HS-27A (cell line): ENCODE results near the gene ENGASE.
"Not testable (repeated sequence)": the region's sequence is repeated elsewhere in the genome, so short reads cannot be mapped to it uniquely, and the experiment has no call there.

Experiments used
- DNase-seq: peaks from one replicate; pipeline ENCODE4 v3.0.0-alpha.2; 2012; ENCODE audit warnings: low read depth, missing footprints

The ENGASE gene, protein sequence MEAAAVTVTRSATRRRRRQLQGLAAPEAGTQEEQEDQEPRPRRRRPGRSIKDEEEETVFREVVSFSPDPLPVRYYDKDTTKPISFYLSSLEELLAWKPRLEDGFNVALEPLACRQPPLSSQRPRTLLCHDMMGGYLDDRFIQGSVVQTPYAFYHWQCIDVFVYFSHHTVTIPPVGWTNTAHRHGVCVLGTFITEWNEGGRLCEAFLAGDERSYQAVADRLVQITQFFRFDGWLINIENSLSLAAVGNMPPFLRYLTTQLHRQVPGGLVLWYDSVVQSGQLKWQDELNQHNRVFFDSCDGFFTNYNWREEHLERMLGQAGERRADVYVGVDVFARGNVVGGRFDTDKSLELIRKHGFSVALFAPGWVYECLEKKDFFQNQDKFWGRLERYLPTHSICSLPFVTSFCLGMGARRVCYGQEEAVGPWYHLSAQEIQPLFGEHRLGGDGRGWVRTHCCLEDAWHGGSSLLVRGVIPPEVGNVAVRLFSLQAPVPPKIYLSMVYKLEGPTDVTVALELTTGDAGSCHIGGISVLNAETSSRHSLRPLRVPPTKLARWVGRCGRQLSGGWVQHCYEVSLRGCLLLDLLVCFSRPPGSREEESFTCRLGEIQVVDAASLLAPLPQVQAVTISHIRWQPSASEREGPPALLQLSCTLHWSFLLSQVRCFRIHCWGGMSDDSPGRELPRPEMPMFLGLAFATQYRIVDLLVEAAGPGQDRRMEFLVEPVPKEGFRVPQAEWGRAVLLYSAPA

DNA sequence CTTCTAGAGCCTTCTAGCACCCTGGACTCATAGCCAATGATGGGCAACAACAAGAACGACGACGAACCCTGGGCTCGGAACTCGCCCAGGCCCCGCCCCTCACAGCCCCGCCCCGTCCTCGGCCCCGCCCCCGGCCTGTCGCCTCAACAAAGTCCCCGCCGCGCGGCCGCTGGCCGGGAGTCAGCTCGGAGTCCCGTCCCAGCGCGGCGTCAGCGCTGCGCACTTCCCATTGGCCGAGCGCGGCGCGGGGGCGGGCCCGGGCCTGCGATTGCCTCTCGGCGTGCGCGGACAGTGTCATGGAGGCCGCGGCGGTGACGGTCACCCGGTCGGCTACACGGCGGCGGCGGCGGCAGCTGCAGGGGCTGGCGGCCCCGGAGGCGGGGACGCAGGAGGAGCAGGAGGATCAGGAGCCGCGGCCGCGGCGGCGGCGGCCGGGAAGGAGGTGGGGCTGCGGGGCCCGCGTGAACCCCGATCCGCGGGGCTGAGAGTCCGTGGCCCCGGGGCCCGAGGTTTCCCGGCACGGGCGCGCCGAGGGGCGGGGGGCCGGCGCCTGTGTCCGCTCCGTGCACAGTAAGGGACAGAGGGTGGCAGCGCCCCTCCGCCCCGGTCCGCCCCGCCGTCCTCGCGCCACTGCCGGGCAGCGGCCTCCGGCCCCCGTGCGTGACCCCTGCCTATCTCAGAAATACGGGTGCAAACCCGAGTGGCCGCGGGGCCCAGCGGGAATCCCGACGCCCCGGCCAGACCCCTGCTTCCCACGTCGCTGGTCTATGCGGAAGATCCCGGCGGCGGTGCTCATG, at the start of gene ENGASE:
ENGASE (plus strand) TSS at position 176 of the 797 bp plus-strand sequence; CDS start at position 297, 121 bp downstream.
- peak; percentile 40 for DNase-seq

DNA sequence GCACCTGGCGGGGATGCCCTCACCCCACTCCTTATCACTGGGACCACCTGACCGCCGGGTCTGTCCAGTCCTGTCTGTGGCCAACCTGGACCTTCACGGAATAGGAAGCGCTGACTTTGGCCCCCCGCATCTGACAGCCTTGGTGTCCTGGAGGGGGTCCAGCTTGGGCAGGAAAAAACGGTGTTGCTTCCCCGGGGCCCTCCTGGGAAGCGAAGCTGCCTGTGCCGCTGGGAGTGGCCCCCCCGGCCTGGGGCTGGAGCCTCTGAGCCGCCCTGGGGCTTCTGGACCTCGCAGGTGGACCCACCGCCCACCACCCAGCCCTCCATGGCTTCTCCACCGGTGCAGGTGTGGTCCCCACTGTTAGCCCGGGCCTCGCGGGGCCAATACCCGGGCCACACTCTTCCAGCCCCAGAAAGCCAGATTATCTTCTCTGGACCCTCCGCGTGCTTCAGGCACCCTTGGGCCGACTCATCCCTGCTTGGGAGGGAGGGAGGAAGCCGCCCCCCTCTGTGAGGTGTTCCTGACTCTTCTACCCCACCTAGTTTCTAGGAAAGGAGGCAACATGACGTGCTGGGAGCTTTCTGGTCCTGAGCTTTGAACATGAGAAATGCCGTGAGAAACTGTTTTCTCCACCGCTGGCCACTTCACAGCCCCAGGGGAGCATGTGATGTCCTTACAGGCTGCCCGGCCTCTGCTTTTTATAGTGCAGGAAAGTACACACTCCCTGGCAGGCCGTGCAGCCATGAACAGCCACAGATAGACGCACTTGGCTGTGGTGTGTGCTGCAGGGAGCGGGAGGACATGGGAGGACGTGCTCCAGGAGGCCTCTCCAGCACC, 49.5 kb upstream of the ENGASE start:
- no peak for DNase-seq

DNA sequence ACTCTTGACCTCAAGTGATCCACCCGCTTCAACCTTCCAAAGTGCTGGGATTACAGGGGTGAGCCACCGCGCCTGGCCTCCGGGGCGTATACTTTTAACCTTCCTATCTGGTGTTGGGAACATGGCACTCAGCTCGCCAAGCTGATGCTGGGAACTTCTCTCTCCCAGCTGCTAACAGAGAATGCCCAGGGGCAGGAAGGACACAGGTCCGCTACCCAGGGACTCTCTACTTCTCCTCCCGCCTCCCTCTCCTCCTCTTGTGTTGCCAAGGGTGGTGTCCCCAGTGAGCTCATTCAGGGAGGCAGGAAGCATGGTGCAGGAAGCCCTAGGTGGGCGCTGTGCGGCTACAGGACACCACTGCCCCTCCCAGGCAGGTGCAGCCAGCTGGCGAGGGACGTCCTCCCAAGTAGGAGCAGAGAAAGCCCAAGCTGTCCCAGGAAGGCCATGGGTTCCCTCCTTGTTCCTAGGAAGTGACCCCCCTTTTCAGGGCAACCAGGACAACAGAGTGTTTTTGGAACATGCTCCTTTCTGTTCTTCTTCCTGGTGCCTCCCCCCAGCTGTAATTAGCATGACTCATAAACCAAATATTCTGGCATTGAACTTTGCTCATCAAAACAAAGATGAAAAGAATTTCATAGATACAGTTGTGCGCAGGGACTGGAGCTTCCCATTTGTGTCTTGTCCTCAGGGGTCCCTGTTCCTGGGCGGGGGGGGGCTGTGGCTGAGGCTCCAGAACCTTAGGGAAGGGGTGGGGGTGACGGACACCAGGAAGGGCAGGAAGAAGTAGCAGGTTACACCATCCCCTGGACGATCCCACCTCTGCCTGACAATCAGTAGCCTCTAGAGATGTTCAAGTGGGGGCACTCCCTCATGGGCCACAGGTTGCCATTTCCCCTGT, 48.0 kb upstream of the ENGASE start:
- DNase-seq = no peak

DNA sequence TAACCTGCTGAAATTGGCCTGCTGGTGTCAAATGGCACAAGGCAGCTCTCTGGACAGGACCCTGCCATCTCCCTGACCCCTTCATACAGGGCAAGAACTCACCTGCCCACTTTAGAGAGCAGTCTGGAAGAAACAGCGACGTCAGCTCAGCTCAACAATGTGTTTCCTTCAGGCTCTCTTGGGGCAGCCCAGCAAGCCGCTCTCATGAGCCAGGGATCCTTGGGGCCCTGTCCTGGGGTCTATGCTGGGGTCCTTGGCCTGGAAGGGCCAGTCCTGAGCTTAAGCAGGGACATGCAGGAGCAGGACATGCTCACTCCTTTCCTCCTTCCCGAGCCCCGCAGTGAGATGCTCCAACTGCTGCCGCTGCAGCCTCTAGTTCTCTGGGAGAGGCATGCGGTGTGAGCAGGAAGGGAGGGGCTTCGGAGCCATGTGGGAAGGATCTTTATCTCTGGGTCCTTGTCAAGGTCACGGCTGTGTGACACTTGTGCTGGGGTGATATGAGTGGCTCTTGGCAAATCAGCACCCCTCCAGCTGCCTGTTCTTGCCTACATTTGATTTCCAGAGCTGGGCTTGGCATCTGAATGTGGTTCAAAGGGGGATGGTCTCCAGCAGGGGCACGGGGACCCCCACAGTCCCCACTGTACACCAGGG, 47.2 kb upstream of the ENGASE start:
- DNase-seq = no peak

DNA sequence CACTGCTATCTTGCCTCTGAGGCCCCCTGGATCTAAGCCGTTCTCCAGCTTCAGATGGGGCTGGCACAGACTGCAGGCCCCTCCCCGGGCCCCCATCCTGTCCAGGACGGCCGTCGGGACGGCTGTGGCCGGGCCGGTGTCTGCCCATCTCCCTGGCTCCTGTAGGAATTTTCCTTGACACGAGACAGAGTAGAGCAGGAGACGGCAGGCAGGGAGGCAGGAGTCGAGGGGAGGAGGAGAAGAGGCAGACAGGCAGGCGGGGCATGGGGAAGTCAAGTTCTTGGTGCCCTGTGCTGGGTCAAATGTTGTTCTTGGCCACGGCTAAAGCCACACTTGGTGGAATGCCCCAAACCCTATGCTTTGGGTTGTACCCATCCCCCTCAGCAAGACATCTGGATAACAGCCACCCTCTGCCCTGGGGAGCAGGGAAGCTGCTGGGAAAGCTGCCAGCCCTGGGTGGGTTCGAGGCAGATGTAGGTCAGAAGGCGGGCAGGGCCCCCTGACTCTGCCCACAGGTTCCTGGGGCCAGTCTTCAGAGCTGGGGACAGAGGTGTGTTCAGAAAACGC, 46.6 kb upstream of the ENGASE start:
- no peak for DNase-seq

DNA sequence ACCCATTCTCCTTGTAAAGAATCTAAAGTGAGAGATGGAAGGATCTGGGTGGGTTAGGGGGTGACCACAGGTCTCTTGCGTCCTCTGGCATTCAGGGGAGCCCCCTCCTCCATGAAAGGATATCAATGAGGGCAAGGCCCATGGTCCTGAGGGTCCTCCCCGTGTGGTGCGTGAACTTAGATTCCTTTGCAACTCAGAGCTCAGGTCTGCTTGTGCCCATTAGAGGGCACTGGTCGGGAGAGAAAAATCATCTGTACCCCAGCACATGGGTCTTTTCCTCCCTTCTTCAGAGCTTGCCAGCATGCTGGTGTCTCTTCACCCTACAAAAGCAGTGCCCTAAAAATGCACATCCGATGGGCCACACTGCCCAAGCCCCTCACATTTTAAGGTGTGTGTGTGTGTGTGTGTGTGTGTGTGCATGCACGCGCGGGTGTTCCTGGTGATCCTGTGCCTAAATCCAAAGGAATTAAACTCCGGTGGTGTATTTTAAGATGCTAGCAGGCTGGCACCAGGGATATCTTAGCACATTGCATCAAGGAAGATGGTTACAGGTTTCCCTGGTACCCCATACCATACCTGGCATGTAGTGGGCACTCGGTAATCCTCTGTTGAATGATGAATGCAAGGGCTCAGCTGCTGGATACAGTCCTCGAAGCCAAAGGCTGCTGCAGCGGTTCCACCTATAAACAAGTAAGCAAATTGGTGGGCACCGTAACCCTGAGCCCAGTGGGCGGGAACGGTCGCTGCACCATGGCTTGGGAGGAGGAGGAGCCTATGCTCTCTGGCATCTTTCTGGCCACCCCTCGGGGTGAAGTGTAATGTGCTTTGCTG, 45.9 kb upstream of the ENGASE start:
- no peak for DNase-seq

DNA sequence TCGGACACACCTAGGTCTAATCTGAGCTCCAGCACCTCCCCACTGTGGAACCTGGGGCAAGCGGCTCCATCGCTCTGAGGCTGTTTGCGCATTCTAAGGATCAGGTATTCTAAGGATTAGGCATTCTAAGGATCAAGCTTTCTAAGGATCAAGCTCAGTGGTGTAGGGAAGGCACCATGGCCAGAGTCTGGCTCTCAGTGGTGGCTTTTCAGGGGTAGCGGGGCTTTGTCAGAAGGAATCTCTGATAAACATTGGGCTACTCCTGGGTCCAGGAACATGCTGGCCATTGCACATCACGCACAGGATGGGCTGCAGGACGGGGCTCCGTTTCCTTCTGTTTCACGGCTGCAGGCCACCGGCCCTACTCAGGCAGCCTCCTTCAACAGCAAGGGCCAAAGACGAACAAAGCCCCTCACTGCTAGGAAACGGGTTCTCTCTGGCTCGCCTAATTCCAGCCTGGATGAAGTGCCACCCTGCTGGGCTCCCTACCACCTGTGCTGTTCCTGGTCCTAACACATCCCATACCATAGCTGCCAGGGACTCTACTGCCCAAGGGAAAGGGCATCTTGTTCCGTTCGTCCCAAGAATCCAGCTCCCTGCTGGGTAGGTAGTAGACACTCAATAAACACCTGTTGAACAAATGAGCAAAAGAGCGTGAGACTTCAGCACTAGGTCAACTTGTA, 45.2 kb upstream of the ENGASE start:
- no peak for DNase-seq

DNA sequence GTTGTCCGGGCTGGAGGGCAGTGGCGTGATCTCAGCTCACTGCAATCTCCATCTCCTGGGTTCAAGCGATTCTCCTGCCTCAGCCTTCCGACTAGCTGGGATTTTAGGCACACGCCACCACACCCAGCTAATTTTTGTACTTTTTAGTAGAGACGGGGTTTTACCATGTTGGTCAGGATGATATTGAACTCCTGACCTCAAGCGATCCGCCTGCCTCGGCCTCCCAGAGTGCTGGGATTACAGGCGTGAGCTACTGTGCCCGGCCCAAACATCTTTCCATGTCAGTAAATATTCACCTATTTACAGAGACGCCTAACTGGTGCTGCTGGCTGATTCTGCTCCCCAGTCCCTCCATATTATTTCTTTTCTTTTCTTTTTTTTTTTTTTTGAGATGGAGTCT, 44.0 kb upstream of the ENGASE start:
- not testable (repeated sequence) for DNase-seq

DNA sequence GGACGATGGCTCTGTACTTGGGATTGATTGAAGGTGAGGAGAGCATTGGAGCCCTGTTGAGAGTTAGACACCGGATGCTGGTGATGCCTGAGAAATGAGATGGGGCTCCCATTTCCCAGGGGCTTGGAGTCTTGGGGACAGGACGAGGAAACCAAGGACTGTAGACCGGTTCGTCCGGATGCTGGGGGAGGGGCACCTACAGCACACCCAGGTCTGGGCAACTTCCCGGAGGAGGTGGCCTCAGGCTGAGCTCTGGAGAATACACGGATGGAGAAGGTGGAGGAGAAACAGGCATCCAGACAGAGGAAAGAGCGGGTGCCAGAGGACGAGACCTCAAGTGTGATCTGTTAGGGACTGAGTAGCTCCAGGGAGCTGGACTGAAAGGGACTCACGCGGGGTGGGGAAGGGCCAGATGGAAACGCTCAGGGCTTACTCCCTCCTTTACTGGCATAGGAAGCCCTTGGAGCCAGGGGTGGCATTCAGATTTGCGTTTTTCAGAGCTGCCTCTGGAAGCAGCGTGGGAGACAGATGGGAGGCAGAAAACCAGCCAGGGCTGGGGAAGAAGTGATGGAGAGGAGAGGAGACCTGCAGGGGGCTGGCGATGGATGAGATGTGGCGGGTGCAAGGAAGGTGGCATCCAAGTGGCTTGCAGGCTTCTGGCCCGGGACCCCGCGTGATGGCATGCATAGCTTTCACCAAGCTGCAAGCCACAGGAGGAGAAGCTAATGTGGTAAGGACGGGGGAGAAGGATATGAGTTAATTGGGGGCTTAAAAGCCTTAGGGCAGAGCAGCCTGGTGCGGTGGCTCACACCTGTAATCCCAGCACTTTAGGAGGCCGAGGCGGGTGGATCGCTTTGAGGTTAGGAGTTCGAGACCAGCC, 42.4 kb upstream of the ENGASE start:
- DNase-seq = no peak

DNA sequence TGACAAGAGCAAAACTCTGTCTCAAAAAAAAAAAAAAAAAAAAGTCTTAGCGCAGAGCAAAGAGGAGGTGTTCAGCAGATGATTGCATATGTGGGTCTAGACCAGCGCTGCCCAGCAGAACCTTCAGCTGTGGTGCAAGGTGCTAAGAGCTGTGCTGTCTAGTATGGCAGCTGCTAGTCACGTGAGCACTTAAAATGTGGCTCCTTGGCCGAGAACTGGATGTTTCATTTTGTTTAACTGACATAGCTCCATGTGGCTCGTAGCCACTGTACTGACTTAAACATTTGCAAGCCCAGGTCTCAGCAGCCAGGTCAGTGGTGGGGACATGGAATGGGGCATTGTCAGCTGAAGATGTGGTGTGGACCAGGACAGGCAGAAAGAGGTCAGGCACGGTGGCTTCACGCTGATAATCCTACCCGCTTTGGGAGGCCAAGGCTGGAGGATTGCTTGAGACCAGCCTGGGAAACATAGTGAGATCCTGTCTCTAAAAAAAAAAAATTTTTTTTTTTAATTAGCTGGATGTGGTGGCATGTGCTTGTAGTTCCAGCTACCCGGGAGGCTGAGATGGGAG, 41.5 kb upstream of the ENGASE start:
- no peak for DNase-seq

DNA sequence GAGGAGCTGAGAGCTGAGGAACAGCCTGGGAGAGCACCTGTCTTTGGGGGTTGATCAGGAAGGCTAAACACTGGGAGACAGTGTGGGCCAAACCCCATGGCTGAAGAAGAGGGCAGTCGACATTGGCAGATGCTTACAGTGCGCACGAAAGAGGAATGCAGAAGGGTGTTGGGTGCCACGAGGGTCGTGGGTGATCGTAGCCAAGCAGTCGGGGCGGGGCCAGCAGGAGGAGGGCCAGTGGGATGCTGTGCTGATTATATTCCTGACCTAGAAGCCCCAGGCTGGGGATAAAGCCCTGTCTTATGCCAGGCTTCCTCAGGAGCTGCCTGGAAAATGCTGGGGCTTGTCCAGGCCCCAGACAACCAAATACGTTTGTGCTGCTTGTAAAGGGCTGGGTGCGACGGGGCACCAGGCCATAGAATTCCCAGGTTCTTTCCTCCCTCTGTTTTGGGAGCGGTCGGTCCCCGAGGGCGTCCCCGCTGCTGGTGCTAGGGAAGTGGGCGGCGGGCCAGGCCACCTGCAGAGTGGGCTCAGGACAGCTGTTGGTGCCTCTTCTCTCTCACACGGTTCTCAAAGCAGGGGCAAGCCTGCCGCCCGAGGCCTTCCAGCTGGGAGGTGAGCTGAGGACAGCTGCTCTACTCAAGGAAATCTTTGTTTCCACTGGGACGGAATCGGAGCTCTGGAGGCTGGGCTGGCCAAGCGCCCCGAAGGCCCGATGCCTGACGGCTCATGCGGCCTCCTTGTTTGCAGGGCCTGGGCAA, 40.7 kb upstream of the ENGASE start:
- no peak for DNase-seq

DNA sequence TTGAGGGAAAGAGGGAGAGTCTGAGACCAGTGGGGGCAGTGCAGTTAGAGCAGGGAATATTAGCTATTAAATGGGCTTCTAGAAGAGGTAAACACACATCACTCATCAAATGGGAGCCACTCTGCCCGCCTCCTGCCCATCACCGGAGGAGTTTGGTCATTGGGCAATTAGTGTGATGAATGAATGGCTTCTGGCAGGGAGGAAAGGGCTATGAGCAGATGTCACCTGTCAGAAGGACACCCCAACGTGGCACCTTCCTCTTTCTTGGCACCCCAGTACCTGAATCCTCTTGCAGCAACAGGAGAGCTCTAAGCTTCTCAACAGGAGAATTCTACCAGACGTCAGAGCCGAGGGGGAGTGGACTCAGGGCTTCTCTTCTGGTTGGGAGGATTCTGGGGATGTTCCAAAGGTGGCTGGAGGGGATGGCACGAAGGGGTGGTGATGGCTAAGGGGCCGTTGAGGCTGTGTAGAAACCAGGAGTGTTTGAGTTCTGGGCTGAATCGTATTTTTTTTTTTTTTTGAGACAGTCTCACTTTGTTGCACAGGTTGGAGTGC, 39.6 kb upstream of the ENGASE start:
- no peak for DNase-seq

DNA sequence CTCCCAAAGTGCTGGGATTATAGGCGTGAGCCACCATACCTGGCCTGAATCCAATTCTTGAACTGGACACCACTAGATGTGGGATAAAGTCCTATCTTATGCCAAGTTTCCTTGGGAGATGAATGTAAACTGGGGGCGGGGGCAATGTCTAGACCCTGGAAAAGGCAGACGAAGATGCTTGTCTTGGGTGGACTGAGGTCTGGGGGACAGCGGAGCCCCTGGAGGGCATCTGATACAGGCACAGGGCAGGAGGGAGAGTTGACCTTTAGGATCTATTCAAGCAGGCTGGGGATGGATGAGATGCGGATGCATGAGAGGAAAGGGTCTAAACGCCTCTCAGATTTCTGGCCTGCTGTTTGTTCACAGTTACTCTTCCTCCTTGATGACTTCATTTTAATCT, 38.9 kb upstream of the ENGASE start:
- no peak for DNase-seq

DNA sequence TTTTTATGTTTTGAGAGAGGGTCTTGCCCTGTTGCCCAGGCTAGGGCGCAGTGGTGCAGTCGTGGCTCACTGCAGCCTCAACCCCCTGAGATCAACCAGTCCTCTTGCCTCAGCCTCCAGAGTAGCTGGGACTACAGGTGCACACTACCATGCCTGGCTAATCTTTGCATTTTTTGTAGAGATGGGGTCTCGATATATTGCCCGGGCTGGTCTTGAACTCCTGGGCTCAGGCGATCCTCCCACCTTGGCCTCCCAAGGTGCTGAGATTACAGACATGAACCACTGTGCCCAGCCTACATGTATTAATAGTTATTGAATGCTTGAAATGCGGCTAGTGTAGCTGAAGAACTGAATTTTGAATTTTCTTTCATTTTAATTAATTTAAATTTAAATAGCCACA, 38.4 kb upstream of the ENGASE start:
- no peak for DNase-seq

DNA sequence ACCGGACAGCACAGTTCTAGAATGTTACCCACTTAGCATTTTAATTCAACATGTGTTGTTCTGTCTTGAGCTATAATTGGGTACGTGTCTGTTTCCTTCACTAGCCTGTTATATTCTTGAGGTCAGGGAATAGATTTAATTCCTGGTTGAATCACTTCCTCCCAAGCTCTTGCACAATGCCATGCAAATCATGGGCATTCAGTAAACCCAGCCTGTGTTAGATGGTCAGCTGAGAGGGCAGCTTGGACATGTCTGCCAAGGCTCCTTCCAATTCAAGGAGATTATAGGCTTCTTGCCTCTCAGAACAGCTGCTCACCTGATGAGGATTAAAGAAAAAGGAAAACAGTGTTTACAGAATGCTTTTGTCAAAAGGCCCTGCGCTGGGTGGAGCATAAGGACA, 38.0 kb upstream of the ENGASE start:
- DNase-seq = no peak
